Measurements from ENCODE around the gene DLG2. TPM values are rescaled to one million over a fixed set of nuclear protein-coding genes. Genes with fewer than 3 reads are reported as not detected.

The DLG2 gene
- total and polyA plus RNA-seq, 9 of the 15 experiments (the other 6 are each of a cell fraction or from before 2014, with no cell fraction given), result 0.52 to 1.6 (median 0.95) TPM

- no peak overlapping the region for H3K27ac ChIP-seq (ENCODE audit: extremely low read depth, low read depth, low read length)
- no peak overlapping the region for H3K4me3 ChIP-seq
- H3K9ac ChIP-seq (ENCODE audit: insufficient read depth in 1 of 2, low read depth in 2 of 2, low read length in 2 of 2), result no peak overlapping the region
- ChIA-PET POLR2A (interaction anchor here (0.7 to 1.5 kb wide), 3 partner anchors 32 to 613 kb away, joined by 3 to 5 read pairs (median 3); no protein-coding TSS in a partner anchor), CTCF (ENCODE audit: low intra/inter-chr PET ratio) (no interaction called here)
- ATAC-seq, result no peak
- no peaks in the 10 kb centered on the region for H4K20me1 ChIP-seq (replicated peaks; ENCODE audit: control insufficient read depth, insufficient read depth, low read length)
- BruUV-seq (replicated peaks), result no TSS peak
- TF ChIP-seq ZNF311 (CRISPR knock-in tag; IDR thresholded peaks at IDR 0.05) (no peak), ZNF282 (CRISPR knock-in tag; IDR thresholded peaks at IDR 0.05) (no peak), XRCC4 (IDR thresholded peaks at IDR 0.05; ENCODE audit: extremely low read depth, insufficient read depth, insufficient read length) (no peak), MYC (IDR thresholded peaks at IDR 0.05; ENCODE audit: low read depth, low read length) (no peak), MYC (CRISPR knock-in tag; IDR thresholded peaks at IDR 0.05; ENCODE audit: borderline replicate concordance, low read depth) (no peak), HNRNPL (IDR thresholded peaks at IDR 0.05; ENCODE audit: low read depth, low read length) (no peak), SREBF2 (CRISPR knock-in tag; IDR thresholded peaks at IDR 0.05) (no peak), FOXK1 (CRISPR knock-in tag; IDR thresholded peaks at IDR 0.05; ENCODE audit: borderline replicate concordance) (no peak), MTF1 (CRISPR knock-in tag; IDR thresholded peaks at IDR 0.05; ENCODE audit: borderline replicate concordance) (no peak), GATAD2A (IDR thresholded peaks at IDR 0.05) (no peak), CBFA2T2 (conservative IDR thresholded peaks at IDR 0.05) (no peak), ZKSCAN1 (IDR thresholded peaks at IDR 0.05; ENCODE audit: low read depth, low read length) (no peak), TCF3 (CRISPR knock-in tag; IDR thresholded peaks at IDR 0.05) (no peak), JUNB (CRISPR knock-in tag; conservative IDR thresholded peaks at IDR 0.05) (no peak), KDM1A (IDR thresholded peaks at IDR 0.05) (no peak), CBX8 (IDR thresholded peaks at IDR 0.05; ENCODE audit: borderline replicate concordance, extremely low read depth, low read depth, low read length, poor library complexity, severe bottlenecking) (no peak), E4F1 (CRISPR knock-in tag; IDR thresholded peaks at IDR 0.05; ENCODE audit: borderline replicate concordance) (no peak), SP2 (IDR thresholded peaks at IDR 0.05; ENCODE audit: extremely low read depth, low read depth, low read length, poor library complexity, severe bottlenecking) (no peak), ZNF57 (CRISPR knock-in tag; IDR thresholded peaks at IDR 0.05) (no peak), ZNF274 (IDR thresholded peaks at IDR 0.05; ENCODE audit: borderline replicate concordance, low read depth, low read length) (no peak)
- H3K27me3 ChIP-seq (ENCODE audit: control insufficient read depth in 2 of 2, insufficient read depth in 2 of 2, low read length in 2 of 2), result no peaks in the 10 kb centered on the region; a peak in 1 of 5 replicates
- H2AFZ ChIP-seq (ENCODE audit: low read depth, low read length), result no peak overlapping the region
- no peaks in the 10 kb centered on the region for H3K4me1 ChIP-seq (replicated peaks in 1 of 2; ENCODE audit: control insufficient read depth in 2 of 2, insufficient read depth in 2 of 2, low read length in 2 of 2)
- in situ Hi-C loops (cut with MboI), result no loop called here
- no peaks in the 10 kb centered on the region for H3K9me3 ChIP-seq (replicated peaks; ENCODE audit: control insufficient read depth, insufficient read depth, low read depth, low read length)
- DNase-seq (ENCODE audit: extremely low read depth in 1 of 4, low spot score in 3 of 4), result no peak
- no peaks in the 10 kb centered on the region for H3K79me2 ChIP-seq (ENCODE audit: control insufficient read depth, insufficient read depth, low read length)
- H3K36me3 ChIP-seq (ENCODE audit: control insufficient read depth, insufficient read depth, low read length), result no peaks in the 10 kb centered on the region
- no peaks in the 10 kb centered on the region for H3K9me1 ChIP-seq (ENCODE audit: control insufficient read depth, insufficient read depth, low read length)
- no peak overlapping the region for H3K4me2 ChIP-seq (ENCODE audit: insufficient read depth, low read length)
- no peak for FAIRE-seq
- intact Hi-C loops (cut with micrococcal nuclease), result loop anchor here (5.0 kb wide), 1 partner anchor 472 kb away; no protein-coding TSS in a partner anchor
- WGBS (ENCODE audit: insufficient coverage, low coverage, missing lambda C conversion rate), result 0% methylated on average over 1 of the region's 1 CpG
Observed at GRCh38 chr11:83454674-83455073, 2172.5 kb downstream of the DLG2 start.

Data from K562 (cell line).